ENCODE measurements around the gene MICAL1. TPM values are rescaled to one million over a fixed set of nuclear protein-coding genes. Genes with fewer than 3 reads are reported as not detected.

The MICAL1 gene
- total RNA-seq, 1 donor from 2014 or later = 120 TPM

DNA sequence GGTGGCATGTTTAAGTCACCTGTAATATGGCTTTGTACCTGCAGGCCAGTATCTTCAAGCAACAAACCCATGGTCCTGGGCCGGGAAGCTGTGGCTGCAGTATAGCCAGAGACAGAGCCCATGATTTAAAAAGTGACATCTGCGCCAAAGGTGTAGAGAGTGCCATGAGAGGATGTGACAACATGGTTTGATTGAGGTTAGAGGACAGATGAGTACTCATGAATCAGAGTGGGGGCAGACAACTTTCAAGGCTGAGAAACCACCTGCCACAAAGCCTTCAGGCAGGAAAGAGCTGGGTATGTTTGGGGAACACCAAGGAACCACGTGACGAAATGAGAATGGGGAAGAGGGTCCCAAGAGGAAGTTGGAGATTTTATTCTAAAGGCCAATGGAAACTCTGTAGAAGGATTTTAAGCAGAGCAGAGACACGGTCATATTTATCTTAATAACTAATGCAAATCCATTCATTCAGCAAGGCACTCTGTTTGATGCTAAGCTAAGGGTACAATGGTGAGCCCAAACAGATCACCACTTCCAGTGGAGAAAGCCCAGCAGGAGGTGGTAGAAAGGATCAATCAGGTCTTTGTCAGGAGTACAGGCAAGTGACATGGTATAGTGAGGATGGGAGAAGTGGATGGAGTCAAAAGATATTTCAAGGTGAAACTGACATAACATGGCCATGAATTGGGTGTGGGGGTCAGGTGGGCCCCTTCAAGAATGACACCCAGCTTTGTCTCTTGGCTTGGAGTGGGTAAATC lies 3.4 kb upstream of the MICAL1 start:
- H3K27me3 Mint-ChIP-seq = no peaks in the 10 kb centered on the region
- no peak for DNase-seq
- H3K4me1 Mint-ChIP-seq = peaks cover 63% of the 10 kb centered on the region
- peak; percentile 11 for ATAC-seq (ENCODE audit: low read depth)
- intact Hi-C loops (cut with micrococcal nuclease) = loop anchor here (1.0 to 10.0 kb wide), 5 partner anchors 9 to 1946 kb away; partner anchors contain the start of gene CDK19
- H3K27ac Mint-ChIP-seq = peak overlapping the region; percentile 83
- ChIA-PET CTCF (interaction anchor here (1.0 kb wide), 1 partner anchor 16 kb away, joined by 3 read pairs; no protein-coding TSS in a partner anchor), POLR2A (interaction anchor here (0.8 to 7.9 kb wide), 8 partner anchors 9 to 76 kb away, joined by 3 to 104 read pairs (median 4); partner anchors contain the start of genes CD164, PPIL6, SMPD2 and ZBTB24)
- H3K4me3 Mint-ChIP-seq = peak overlapping the region; percentile 9
- TF ChIP-seq, protein P1, sequence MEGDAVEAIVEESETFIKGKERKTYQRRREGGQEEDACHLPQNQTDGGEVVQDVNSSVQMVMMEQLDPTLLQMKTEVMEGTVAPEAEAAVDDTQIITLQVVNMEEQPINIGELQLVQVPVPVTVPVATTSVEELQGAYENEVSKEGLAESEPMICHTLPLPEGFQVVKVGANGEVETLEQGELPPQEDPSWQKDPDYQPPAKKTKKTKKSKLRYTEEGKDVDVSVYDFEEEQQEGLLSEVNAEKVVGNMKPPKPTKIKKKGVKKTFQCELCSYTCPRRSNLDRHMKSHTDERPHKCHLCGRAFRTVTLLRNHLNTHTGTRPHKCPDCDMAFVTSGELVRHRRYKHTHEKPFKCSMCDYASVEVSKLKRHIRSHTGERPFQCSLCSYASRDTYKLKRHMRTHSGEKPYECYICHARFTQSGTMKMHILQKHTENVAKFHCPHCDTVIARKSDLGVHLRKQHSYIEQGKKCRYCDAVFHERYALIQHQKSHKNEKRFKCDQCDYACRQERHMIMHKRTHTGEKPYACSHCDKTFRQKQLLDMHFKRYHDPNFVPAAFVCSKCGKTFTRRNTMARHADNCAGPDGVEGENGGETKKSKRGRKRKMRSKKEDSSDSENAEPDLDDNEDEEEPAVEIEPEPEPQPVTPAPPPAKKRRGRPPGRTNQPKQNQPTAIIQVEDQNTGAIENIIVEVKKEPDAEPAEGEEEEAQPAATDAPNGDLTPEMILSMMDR (IDR thresholded peaks at IDR 0.05) = no peak
- peaks cover 32% of the 10 kb centered on the region for H3K36me3 Mint-ChIP-seq (ENCODE audit: low read depth)
- no peaks in the 10 kb centered on the region for H3K9me3 Mint-ChIP-seq

DNA sequence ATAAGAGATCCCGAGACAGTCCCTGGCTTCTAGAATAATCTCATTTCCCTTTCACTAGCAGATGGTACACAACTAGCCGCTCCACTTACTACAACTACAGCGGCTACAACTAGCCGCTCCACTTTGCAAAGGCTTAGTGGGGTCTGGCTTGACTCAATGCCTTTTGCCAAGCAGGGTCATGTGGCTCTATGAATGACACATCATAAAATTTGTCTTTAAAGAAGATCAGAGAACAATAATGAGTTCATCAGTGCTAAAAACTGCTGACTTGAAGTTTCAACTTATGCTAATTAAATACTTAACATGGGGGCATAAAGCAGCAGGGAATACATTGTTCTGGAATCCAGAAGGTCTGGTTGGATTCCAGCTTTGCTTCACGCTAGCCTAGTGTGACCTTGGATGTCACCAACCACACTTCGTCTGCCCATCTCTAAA lies 2.0 kb upstream of the MICAL1 start:
- intact Hi-C loops (cut with micrococcal nuclease) = loop anchor here (5.0 to 10.0 kb wide), 3 partner anchors 270 to 1947 kb away; partner anchors contain the start of gene CDK19
- no peak for ATAC-seq (ENCODE audit: low read depth)
- peaks cover 31% of the 10 kb centered on the region for H3K36me3 Mint-ChIP-seq (ENCODE audit: low read depth)
- peak overlapping the region; percentile 97 for H3K4me3 Mint-ChIP-seq
- TF ChIP-seq, protein P1 (IDR thresholded peaks at IDR 0.05) = no peak
- ChIA-PET POLR2A (interaction anchor here (0.8 to 7.9 kb wide), 6 partner anchors 8 to 75 kb away, joined by 3 to 154 read pairs (median 38); partner anchors contain the start of genes CD164, PPIL6, SMPD2 and ZBTB24), CTCF (interaction anchor here (1.2 to 1.3 kb wide), 2 partner anchors 16 to 23 kb away, joined by 3 read pairs; no protein-coding TSS in a partner anchor)
- peak overlapping the region; percentile 83 for H3K27ac Mint-ChIP-seq
- no peaks in the 10 kb centered on the region for H3K9me3 Mint-ChIP-seq
- no peaks in the 10 kb centered on the region for H3K27me3 Mint-ChIP-seq
- peaks cover 73% of the 10 kb centered on the region for H3K4me1 Mint-ChIP-seq
- no peak for DNase-seq

DNA sequence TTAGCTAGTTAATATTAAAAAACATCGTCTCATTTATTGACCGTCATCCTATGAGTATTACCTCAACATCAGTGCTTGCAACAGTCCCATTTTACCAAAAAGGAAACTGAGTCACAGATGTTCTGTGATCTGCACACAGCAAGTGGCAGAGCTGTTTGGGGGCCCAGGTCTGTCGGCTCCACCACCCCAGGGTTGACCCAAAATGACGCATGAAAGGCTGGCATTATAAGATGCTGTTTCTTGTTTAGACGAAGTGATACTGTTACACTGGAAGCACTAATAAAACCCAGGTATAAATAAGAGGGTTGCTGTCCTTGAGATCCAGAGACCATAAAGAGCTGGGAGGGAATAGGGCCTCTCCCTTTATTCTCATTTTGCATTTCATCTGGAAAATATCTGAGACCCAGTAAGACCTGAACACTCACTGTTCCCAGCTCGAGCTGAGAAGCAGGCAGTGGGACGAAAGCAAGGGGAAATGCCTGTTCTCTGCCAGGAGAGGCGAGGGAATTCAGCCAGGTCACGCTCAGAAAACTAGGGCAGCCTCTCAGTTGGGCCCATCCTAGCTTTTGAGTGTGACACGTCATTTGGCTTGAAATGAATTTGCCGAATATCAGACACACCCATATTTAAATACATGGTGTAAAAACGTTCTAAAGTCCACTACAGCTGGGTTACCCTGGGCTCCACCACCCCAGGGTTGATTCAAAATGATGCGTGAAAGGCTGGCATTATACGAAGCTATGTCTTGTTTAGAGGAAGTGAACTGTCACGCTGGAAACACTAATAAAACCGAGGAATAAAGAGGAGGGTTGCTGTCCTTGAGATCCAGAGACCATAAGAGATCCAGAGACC lies 1.4 kb upstream of the MICAL1 start:
- TF ChIP-seq, protein P1 (IDR thresholded peaks at IDR 0.05) = no peak
- ChIA-PET CTCF (interaction anchor here (0.9 to 2.8 kb wide), 5 partner anchors 9 to 73 kb away, joined by 3 to 10 read pairs (median 3); no protein-coding TSS in a partner anchor), POLR2A (interaction anchor here (0.8 to 7.9 kb wide), 11 partner anchors 8 to 1418 kb away, joined by 3 to 154 read pairs (median 11); partner anchors contain the start of genes AMD1, CD164, CEP57L1 and PPIL6)
- Mint-ChIP-seq H3K4me3 (peak overlapping the region; percentile 97), H3K27me3 (no peaks in the 10 kb centered on the region), H3K36me3 (ENCODE audit: low read depth) (peaks cover 31% of the 10 kb centered on the region), H3K9me3 (no peaks in the 10 kb centered on the region), H3K4me1 (peaks cover 74% of the 10 kb centered on the region), H3K27ac (peak overlapping the region; percentile 83)
- DNase-seq = no peak
- no peak for ATAC-seq (ENCODE audit: low read depth)
- intact Hi-C loops (cut with micrococcal nuclease) = loop anchor here (5.0 to 10.0 kb wide), 3 partner anchors 270 to 1948 kb away; partner anchors contain the start of gene CDK19

DNA sequence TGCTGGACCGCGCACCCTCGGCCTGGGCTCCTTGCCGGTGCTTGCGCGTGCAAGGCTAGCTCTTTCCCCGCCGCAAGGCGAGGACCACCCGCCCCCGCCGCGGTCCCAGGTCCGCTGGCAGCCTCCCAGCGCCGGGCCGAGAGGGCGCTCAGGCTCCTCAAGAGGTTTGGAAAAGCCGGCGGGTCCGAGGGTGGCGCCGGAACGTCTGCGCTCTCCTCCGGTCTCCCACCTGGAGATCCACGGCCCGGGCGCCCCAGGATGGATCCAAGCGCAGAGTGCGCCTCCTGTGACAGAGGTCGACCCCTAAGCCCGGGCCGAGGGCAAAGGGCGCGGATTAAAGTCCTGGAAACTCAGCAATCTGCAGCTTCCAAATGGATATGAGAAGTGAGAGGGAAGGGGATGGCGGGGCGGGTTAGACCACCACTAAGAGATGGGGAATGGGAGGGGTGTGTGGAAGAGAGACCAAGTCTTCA lies 575 bp upstream of the MICAL1 start:
- TF ChIP-seq, protein P1 (IDR thresholded peaks at IDR 0.05) = no peak
- intact Hi-C loops (cut with micrococcal nuclease) = loop anchor here (5.0 to 10.0 kb wide), 3 partner anchors 269 to 1949 kb away; partner anchors contain the start of gene CDK19
- peaks cover 76% of the 10 kb centered on the region for H3K4me1 Mint-ChIP-seq
- CTCF ChIA-PET = interaction anchor here (0.8 to 2.8 kb wide), 7 partner anchors 10 to 583 kb away, joined by 3 to 10 read pairs (median 3); no protein-coding TSS in a partner anchor
- no peaks in the 10 kb centered on the region for H3K27me3 Mint-ChIP-seq
- ATAC-seq (ENCODE audit: low read depth) (no peak), DNase-seq (no peak)
- peak overlapping the region; percentile 97 for H3K4me3 Mint-ChIP-seq
- POLR2A ChIA-PET = interaction anchor here (0.9 to 7.9 kb wide), 16 partner anchors 8 to 1419 kb away, joined by 3 to 154 read pairs (median 5); partner anchors contain the start of genes AK9, AMD1, CD164 and CEP57L1
- peaks cover 30% of the 10 kb centered on the region for H3K36me3 Mint-ChIP-seq (ENCODE audit: low read depth)
- peak overlapping the region; percentile 83 for H3K27ac Mint-ChIP-seq
- no peaks in the 10 kb centered on the region for H3K9me3 Mint-ChIP-seq
